SK-N-MC (cell line): ENCODE results near the gene ELOVL1.

ENCODE experiments used
- EZH2 ChIP-seq: fragments of 200-600 bp; sonication (generic); IDR thresholded peaks from one replicate; pipeline ENCODE4 v1.6.1; 2017; ENCODE audit warnings: antibody characterized with exemption
- FOXP2 ChIP-seq: optimal IDR thresholded peaks from 2 replicates; pipeline ENCODE3; 2011; ENCODE audit warnings: mild to moderate bottlenecking, moderate library complexity; ENCODE audit not compliant: insufficient read depth; ENCODE audit errors: extremely low read length, control extremely low read depth
- POLR2AphosphoS5 ChIP-seq: IDR thresholded peaks from 2 replicates; pipeline ENCODE4 v1.6.1; 2012; ENCODE audit warnings: mild to moderate bottlenecking, low read depth, low read length, borderline replicate concordance

- TF ChIP-seq FOXP2 (no peak), EZH2 (no peak), POLR2AphosphoS5 (no peak)
Observed at GRCh38 chr1:43316738-43317520, 50.9 kb downstream of the ELOVL1 start.
